Activated effector memory CD4-positive, alpha-beta T cell treated with anti-CD3 and anti-CD28 coated beads, Interleukin-2, amount 50 U/mL, for 16 hours (primary cell): ENCODE data around the gene MEIOSIN.

ENCODE experiments used
- DNase-seq: peaks from one replicate; pipeline ENCODE4 v3.0.0-alpha.2; 2020

The MEIOSIN gene

GRCh38 chr19:45765702-45766295 lies 32.6 kb downstream of the MEIOSIN start:
- DNase-seq, result no peak

GRCh38 chr19:45766296-45766868 lies 33.1 kb downstream of the MEIOSIN start:
- DNase-seq, result no peak

- DNase-seq, result no peak
Observed at GRCh38 chr19:45766869-45767346, 33.7 kb downstream of the MEIOSIN start.

- DNase-seq, result no peak
Observed at GRCh38 chr19:45767410-45767880, 34.2 kb downstream of the MEIOSIN start.

- no peak for DNase-seq
Observed at GRCh38 chr19:45767881-45768654, 34.8 kb downstream of the MEIOSIN start.

- peak; percentile 80 for DNase-seq
Observed at GRCh38 chr19:45768655-45768983, 35.4 kb downstream of the MEIOSIN start.

GRCh38 chr19:45768984-45769782 lies 35.9 kb downstream of the MEIOSIN start, which contains the start of gene SIX5:
TSS of gene SIX5 (minus strand) at chr19:45769252. CDS start at chr19:45768844, 408 bp downstream.
- peak; percentile 97 for DNase-seq

- DNase-seq, result no peak
Observed at GRCh38 chr19:45769821-45770191, 36.6 kb downstream of the MEIOSIN start.

- DNase-seq, result peak; percentile 97
Observed at GRCh38 chr19:45770192-45771101, 37.2 kb downstream of the MEIOSIN start.

- no peak for DNase-seq
Observed at GRCh38 chr19:45771311-45771933, 38.2 kb downstream of the MEIOSIN start.

GRCh38 chr19:45772130-45772840 lies 39.0 kb downstream of the MEIOSIN start:
- DNase-seq, result no peak

GRCh38 chr19:45772912-45773311 lies 39.7 kb downstream of the MEIOSIN start:
- DNase-seq, result no peak

- DNase-seq, result no peak
Observed at GRCh38 chr19:45773384-45773783, 40.1 kb downstream of the MEIOSIN start.

GRCh38 chr19:45774765-45775164 lies 41.5 kb downstream of the MEIOSIN start:
- DNase-seq, result no peak

GRCh38 chr19:45777395-45777961 lies 44.2 kb downstream of the MEIOSIN start:
- no peak for DNase-seq

GRCh38 chr19:45778010-45778661 lies 44.9 kb downstream of the MEIOSIN start:
- no peak for DNase-seq

- peak; percentile 93 for DNase-seq
Observed at GRCh38 chr19:45779231-45780145, 46.2 kb downstream of the MEIOSIN start.

GRCh38 chr19:45780146-45780447 lies 46.9 kb downstream of the MEIOSIN start:
- DNase-seq, result no peak
